Transverse colon (tissue), 4 donors: ENCODE data around the gene GABBR2.

Experiments
- POLR2AphosphoS5 ChIP-seq, 3 donors: sonication (generic); formaldehyde crosslinking; IDR thresholded peaks; one replicate each; pipeline ENCODE4 v1.6.1; 2016; ENCODE audit warnings: antibody characterized with exemption in 3 of 3
- TF ChIP-seq, protein P1 (sequence below), 5 experiments: fragments of 200-600 bp in 3 of 5; fragments of 450-650 bp in 2 of 5; sonication (generic) in 3 of 5; IDR thresholded peaks; 1 replicate in 2 of 5; 2 replicates in 3 of 5; pipeline ENCODE4 v1.5.1; 2016 to 2017; ENCODE audit warnings: antibody characterized with exemption in 5 of 5, inconsistent platforms in 3 of 5, mild to moderate bottlenecking in 2 of 5, moderate library complexity in 1 of 5

- TF ChIP-seq, protein P1, sequence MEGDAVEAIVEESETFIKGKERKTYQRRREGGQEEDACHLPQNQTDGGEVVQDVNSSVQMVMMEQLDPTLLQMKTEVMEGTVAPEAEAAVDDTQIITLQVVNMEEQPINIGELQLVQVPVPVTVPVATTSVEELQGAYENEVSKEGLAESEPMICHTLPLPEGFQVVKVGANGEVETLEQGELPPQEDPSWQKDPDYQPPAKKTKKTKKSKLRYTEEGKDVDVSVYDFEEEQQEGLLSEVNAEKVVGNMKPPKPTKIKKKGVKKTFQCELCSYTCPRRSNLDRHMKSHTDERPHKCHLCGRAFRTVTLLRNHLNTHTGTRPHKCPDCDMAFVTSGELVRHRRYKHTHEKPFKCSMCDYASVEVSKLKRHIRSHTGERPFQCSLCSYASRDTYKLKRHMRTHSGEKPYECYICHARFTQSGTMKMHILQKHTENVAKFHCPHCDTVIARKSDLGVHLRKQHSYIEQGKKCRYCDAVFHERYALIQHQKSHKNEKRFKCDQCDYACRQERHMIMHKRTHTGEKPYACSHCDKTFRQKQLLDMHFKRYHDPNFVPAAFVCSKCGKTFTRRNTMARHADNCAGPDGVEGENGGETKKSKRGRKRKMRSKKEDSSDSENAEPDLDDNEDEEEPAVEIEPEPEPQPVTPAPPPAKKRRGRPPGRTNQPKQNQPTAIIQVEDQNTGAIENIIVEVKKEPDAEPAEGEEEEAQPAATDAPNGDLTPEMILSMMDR (IDR thresholded peaks at IDR 0.05), result no peak
- no peak for TF ChIP-seq POLR2AphosphoS5 (IDR thresholded peaks at IDR 0.05)
Observed at GRCh38 chr9:98612061-98612752, 96.5 kb downstream of the GABBR2 start.
